Endodermal cell (in vitro differentiated cells): ENCODE measurements around the gene ZBTB7B. TPM values are rescaled to one million over a fixed set of nuclear protein-coding genes. Genes with fewer than 3 reads are reported as not detected.

Experiments
- DNase-seq: peaks from one replicate; pipeline ENCODE4 v3.0.0-alpha.2; 2017
- H3K27ac ChIP-seq: 2 replicates; pipeline ENCODE4 v1.5.1; 2013; ENCODE audit warnings: mild to moderate bottlenecking, low read depth, low read length, moderate library complexity
- H3K27me3 ChIP-seq: 2 replicates; pipeline ENCODE4 v1.6.1; 2013; ENCODE audit warnings: mild to moderate bottlenecking, low read length, moderate library complexity; ENCODE audit not compliant: insufficient read depth, control insufficient read depth, poor library complexity, severe bottlenecking
- H3K36me3 ChIP-seq: 2 replicates; pipeline ENCODE4 v1.7.0; 2013; ENCODE audit warnings: mild to moderate bottlenecking, low read length, moderate library complexity; ENCODE audit not compliant: control insufficient read depth, insufficient read depth
- H3K4me1 ChIP-seq: one replicate; pipeline ENCODE4 v1.7.0; 2013; ENCODE audit warnings: low read length; ENCODE audit not compliant: control insufficient read depth, insufficient read depth
- H3K4me3 ChIP-seq: 2 replicates; pipeline ENCODE4 v1.5.1; 2013; ENCODE audit warnings: mild to moderate bottlenecking, low read length, moderate library complexity
- H3K9ac ChIP-seq: 2 replicates; pipeline ENCODE4 v1.6.1; 2013; ENCODE audit warnings: mild to moderate bottlenecking, low read length, moderate library complexity; ENCODE audit not compliant: poor library complexity, severe bottlenecking; ENCODE audit errors: extremely low read depth
- H3K9me3 ChIP-seq: 2 replicates; pipeline ENCODE4 v1.6.1; 2013; ENCODE audit warnings: mild to moderate bottlenecking, low read length, moderate library complexity; ENCODE audit not compliant: control insufficient read depth
- H3K27ac Mint-ChIP-seq: 2 replicates; pipeline ENCODE4 v1.8.0; 2020; ENCODE audit warnings: mixed read lengths
- H3K27me3 Mint-ChIP-seq: 2 replicates; pipeline ENCODE4 v1.8.0; 2021; ENCODE audit warnings: mild to moderate bottlenecking, mixed read lengths; ENCODE audit not compliant: insufficient read depth
- H3K36me3 Mint-ChIP-seq: 2 replicates; pipeline ENCODE4 v1.8.0; 2020; ENCODE audit warnings: low read depth, mixed read lengths
- H3K4me1 Mint-ChIP-seq: 2 replicates; pipeline ENCODE4 v1.8.0; 2020; ENCODE audit warnings: mixed read lengths
- H3K4me3 Mint-ChIP-seq: 2 replicates; pipeline ENCODE4 v1.8.0; 2020; ENCODE audit warnings: mild to moderate bottlenecking, moderate library complexity, mixed read lengths
- H3K9me3 Mint-ChIP-seq: 2 replicates; pipeline ENCODE4 v1.8.0; 2020; ENCODE audit warnings: mild to moderate bottlenecking, mixed read lengths
- WGBS, 2 experiments: methylation state at CpG; one replicate each; pipeline versions ENCODE4 v1.1.5 to v1.1.7; 2013; ENCODE audit warnings: missing lambda C conversion rate in 2 of 2, mixed read lengths in 1 of 2; ENCODE audit not compliant: insufficient coverage in 1 of 2, insufficient read length in 1 of 2; 5-methylcytosine and 5-hydroxymethylcytosine counted together
- total RNA-seq, 2 donors: library from RNA; stranded (reverse); fragmentation: NEBNext Ultra II Directional in 1 of 2; extraction: Animal tissue kit (Norgen Biotek cat#: 25700) in 1 of 2; gene quantifications; 2 replicates in 1 of 2; 3 replicates in 1 of 2; pipeline ENCODE4 v1.2.1, GENCODE V29; 2021
- TF ChIP-seq, protein P1 (sequence below): fragments of 200-600 bp; sonication (generic); conservative IDR thresholded peaks from 2 replicates; pipeline ENCODE4 v1.5.0; 2021; ENCODE audit warnings: antibody characterized with exemption, mild to moderate bottlenecking

Gene ZBTB7B
- total RNA-seq, 2 donors from 2014 or later: 21.2 to 23.3 TPM

DNA sequence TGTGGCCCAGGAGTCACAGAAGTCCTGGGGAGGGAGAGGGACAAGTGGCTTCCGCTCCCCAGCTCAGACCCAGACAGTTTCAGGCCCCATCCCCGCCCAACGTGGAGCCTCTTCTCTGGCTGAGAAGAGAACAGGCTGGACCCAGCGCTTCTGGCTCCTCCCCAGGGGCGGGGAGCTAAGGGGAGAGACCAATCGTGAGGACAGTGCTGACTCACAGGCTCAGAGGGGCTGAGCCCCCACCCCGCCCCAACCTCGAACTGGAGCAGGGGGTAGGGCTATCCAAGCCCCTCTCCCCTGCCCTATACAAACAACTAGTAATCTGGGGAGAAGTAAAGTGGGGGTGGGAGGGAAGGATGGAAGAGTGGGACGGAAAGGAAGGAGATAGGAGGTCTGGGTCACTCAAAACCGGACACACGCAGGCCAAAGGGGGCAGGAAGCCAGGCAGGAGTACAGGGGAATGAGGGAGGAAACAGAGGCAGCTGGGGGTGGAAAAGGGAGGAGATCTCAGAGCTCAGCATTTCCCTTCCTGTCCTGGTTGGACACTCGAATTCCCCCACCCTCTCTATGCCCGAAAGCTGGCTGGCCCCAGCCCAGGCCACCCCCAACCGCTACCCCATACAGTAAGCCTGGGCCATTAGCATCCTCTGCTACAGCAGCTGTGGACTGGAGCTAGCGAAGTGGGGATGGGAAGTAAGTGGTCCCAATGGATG lies 31.8 kb upstream of the ZBTB7B start, which contains the start of gene SHC1:
TSS of gene SHC1 (minus strand) at position 117 of the 710 bp plus-strand sequence. CDS start 221 bp downstream, outside the sequence.
- peaks cover 3% of the 10 kb centered on the region for H3K4me1 ChIP-seq
- no peaks in the 10 kb centered on the region for H3K27me3 Mint-ChIP-seq
- peaks cover 29% of the 10 kb centered on the region for H3K36me3 ChIP-seq
- 5 to 7% methylated on average over 9 to 15 of the region's 15 CpGs for WGBS, 2 experiments
- H3K27ac ChIP-seq: peak within 1 kb of the TSS; percentile 89
- peak within 1 kb of the TSS; percentile 91 for H3K4me3 ChIP-seq
- peaks cover 32% of the 10 kb centered on the region for H3K36me3 Mint-ChIP-seq
- H3K9me3 ChIP-seq: no peaks in the 10 kb centered on the region
- TF ChIP-seq, protein P1, sequence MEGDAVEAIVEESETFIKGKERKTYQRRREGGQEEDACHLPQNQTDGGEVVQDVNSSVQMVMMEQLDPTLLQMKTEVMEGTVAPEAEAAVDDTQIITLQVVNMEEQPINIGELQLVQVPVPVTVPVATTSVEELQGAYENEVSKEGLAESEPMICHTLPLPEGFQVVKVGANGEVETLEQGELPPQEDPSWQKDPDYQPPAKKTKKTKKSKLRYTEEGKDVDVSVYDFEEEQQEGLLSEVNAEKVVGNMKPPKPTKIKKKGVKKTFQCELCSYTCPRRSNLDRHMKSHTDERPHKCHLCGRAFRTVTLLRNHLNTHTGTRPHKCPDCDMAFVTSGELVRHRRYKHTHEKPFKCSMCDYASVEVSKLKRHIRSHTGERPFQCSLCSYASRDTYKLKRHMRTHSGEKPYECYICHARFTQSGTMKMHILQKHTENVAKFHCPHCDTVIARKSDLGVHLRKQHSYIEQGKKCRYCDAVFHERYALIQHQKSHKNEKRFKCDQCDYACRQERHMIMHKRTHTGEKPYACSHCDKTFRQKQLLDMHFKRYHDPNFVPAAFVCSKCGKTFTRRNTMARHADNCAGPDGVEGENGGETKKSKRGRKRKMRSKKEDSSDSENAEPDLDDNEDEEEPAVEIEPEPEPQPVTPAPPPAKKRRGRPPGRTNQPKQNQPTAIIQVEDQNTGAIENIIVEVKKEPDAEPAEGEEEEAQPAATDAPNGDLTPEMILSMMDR: no peak
- peak; percentile 97 for DNase-seq
- peak within 1 kb of the TSS; percentile 99 for H3K27ac Mint-ChIP-seq
- H3K9ac ChIP-seq: peak within 1 kb of the TSS; percentile 96
- H3K9me3 Mint-ChIP-seq: no peaks in the 10 kb centered on the region
- no peaks in the 10 kb centered on the region for H3K27me3 ChIP-seq
- peaks cover 37% of the 10 kb centered on the region for H3K4me1 Mint-ChIP-seq
- H3K4me3 Mint-ChIP-seq: no peak within 1 kb of the TSS

DNA sequence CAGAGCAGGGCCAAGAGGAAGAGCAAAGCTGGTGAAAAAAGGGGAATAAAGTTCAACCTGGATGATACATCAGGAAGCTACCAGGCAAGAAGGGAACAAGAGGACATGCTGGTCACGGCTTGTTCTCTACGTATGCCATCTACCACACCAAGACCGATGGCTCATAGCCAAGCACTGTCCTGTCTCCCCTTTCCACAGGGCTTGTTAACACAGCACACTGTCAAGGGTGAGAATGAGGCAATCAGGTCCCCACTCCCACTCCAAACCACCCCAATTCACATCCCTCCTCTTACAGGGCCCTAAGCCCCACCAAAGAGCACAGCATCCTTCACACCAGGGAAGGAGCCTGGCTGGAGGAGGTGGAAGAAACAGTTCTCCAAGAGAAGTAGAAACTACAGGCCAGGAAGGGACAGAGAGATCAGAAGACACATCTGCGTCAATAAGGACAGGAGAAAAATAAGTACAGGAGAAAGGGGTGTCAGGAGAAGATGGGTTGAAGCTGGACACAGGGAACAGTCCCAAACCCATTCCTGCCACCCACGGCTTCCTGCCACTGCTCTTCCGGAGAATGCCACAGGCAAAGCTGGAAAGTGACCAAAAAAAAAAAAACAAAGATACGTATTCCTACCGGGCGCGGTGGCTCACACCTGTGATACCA lies 31.1 kb upstream of the ZBTB7B start:
- peaks cover 37% of the 10 kb centered on the region for H3K4me1 Mint-ChIP-seq
- Histone ChIP-seq H3K36me3 (peaks cover 22% of the 10 kb centered on the region), H3K9ac (peak overlapping the region; percentile 96), H3K9me3 (no peaks in the 10 kb centered on the region), H3K27me3 (no peaks in the 10 kb centered on the region), H3K4me3 (peak overlapping the region; percentile 91), H3K4me1 (peaks cover 3% of the 10 kb centered on the region), H3K27ac (peak overlapping the region; percentile 89)
- H3K27me3 Mint-ChIP-seq: no peaks in the 10 kb centered on the region
- no peak overlapping the region for H3K4me3 Mint-ChIP-seq
- DNase-seq: no peak
- peaks cover 26% of the 10 kb centered on the region for H3K36me3 Mint-ChIP-seq
- H3K27ac Mint-ChIP-seq: peak overlapping the region; percentile 99
- TF ChIP-seq, protein P1: no peak
- no peaks in the 10 kb centered on the region for H3K9me3 Mint-ChIP-seq
- 70 to 75% methylated on average over 8 to 10 of the region's 10 CpGs for WGBS, 2 experiments

DNA sequence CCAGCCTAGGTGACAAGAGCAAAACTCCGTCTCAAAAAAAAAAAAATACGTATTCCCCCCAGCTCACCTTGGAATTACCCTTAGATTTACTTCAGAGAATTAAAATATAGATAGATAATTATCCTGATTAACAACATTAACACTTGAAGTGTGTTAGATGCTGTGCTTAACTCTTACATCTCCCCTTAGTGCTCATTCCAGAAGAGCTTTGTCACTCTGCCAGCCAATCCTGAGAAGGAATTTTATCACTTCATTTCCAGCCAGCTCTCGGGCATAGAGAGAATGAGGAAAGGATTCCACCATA lies 30.4 kb upstream of the ZBTB7B start:
- DNase-seq: no peak
- no peaks in the 10 kb centered on the region for H3K27me3 Mint-ChIP-seq
- no peaks in the 10 kb centered on the region for H3K9me3 ChIP-seq
- TF ChIP-seq, protein P1: no peak
- H3K27ac ChIP-seq: peak overlapping the region; percentile 97
- peaks cover 19% of the 10 kb centered on the region for H3K36me3 Mint-ChIP-seq
- 25% methylated on average over 1 of the region's 3 CpGs; no CpG with 5 or more reads in 1 of the 2 experiments for WGBS, 2 experiments
- H3K27ac Mint-ChIP-seq: no peak overlapping the region
- peaks cover 37% of the 10 kb centered on the region for H3K4me1 Mint-ChIP-seq
- peaks cover 3% of the 10 kb centered on the region for H3K4me1 ChIP-seq
- peak overlapping the region; percentile 96 for H3K9ac ChIP-seq
- peak overlapping the region; percentile 99 for H3K4me3 ChIP-seq
- no peak overlapping the region for H3K4me3 Mint-ChIP-seq
- H3K36me3 ChIP-seq: peaks cover 15% of the 10 kb centered on the region
- H3K9me3 Mint-ChIP-seq: no peaks in the 10 kb centered on the region
- H3K27me3 ChIP-seq: no peaks in the 10 kb centered on the region
